Measurements from ENCODE around the gene FGD5. TPM values are rescaled to one million over a fixed set of nuclear protein-coding genes. Genes with fewer than 3 reads are reported as not detected.

The FGD5 gene
- polyA plus RNA-seq, 3 donors, result 0.03 TPM; not detected in 2

- no peaks in the 10 kb centered on the region for H3K9me3 ChIP-seq (replicated peaks in 1 of 2; ENCODE audit: control insufficient read depth in 1 of 2, insufficient read depth in 1 of 2, low read length in 2 of 2)
- no peaks in the 10 kb centered on the region for H3K27me3 ChIP-seq (ENCODE audit: control insufficient read depth in 2 of 2, insufficient read depth in 2 of 2, low read length in 2 of 2)
- H3K9ac ChIP-seq (ENCODE audit: insufficient read depth, low read length, poor library complexity, severe bottlenecking), result no peak overlapping the region
- Mint-ChIP-seq H3K4me3 (no peak overlapping the region), H3K27ac (no peak overlapping the region), H3K27me3 (ENCODE audit: low read depth in 3 of 3) (peaks cover 2 to 10% (median 3%) of the 10 kb centered on the region in 3 donors), H3K4me1 (no peaks in the 10 kb centered on the region), H3K9me3 (no peaks in the 10 kb centered on the region), H3K36me3 (no peaks in the 10 kb centered on the region)
- 94% methylated on average over 3 of the region's 3 CpGs for WGBS (ENCODE audit: insufficient coverage)
- H4K20me1 ChIP-seq (ENCODE audit: insufficient read depth, low read length), result no peaks in the 10 kb centered on the region
- H3K79me2 ChIP-seq (ENCODE audit: insufficient read depth, low read length), result no peaks in the 10 kb centered on the region
- no peak overlapping the region for H3K4me2 ChIP-seq (replicated peaks; ENCODE audit: extremely low read depth, low read length, poor library complexity, severe bottlenecking)
- no peak for TF ChIP-seq CTCF (IDR thresholded peaks at IDR 0.05)
- intact Hi-C loops (cut with micrococcal nuclease), result no loop called here
- H3K4me1 ChIP-seq (ENCODE audit: control insufficient read depth in 1 of 2, insufficient read depth in 2 of 2, low read length in 2 of 2), result no peaks in the 10 kb centered on the region
- no peak for DNase-seq
- H3K27ac ChIP-seq (ENCODE audit: low read depth in 1 of 2, low read length in 2 of 2), result no peak overlapping the region
- H3K36me3 ChIP-seq (replicated peaks in 1 of 2; ENCODE audit: control insufficient read depth in 1 of 2, insufficient read depth in 2 of 2, low read length in 2 of 2), result no peaks in the 10 kb centered on the region
- no peak overlapping the region for H2AFZ ChIP-seq (ENCODE audit: insufficient read depth, low read depth, low read length, poor library complexity, severe bottlenecking)
- H3K4me3 ChIP-seq (replicated peaks in 1 of 3; ENCODE audit: low read depth in 2 of 3, low read length in 3 of 3), result no peak overlapping the region
Observed at GRCh38 chr3:14886101-14886500, 67.3 kb downstream of the FGD5 start.

- Histone ChIP-seq H4K20me1 (ENCODE audit: insufficient read depth, low read length) (no peaks in the 10 kb centered on the region), H2AFZ (ENCODE audit: insufficient read depth, low read depth, low read length, poor library complexity, severe bottlenecking) (no peak overlapping the region), H3K4me1 (ENCODE audit: control insufficient read depth in 1 of 2, insufficient read depth in 2 of 2, low read length in 2 of 2) (no peaks in the 10 kb centered on the region), H3K9me3 (replicated peaks in 1 of 2; ENCODE audit: control insufficient read depth in 1 of 2, insufficient read depth in 1 of 2, low read length in 2 of 2) (no peaks in the 10 kb centered on the region), H3K79me2 (ENCODE audit: insufficient read depth, low read length) (no peaks in the 10 kb centered on the region), H3K36me3 (replicated peaks in 1 of 2; ENCODE audit: control insufficient read depth in 1 of 2, insufficient read depth in 2 of 2, low read length in 2 of 2) (no peaks in the 10 kb centered on the region), H3K27me3 (ENCODE audit: control insufficient read depth in 2 of 2, insufficient read depth in 2 of 2, low read length in 2 of 2) (no peaks in the 10 kb centered on the region), H3K4me3 (replicated peaks in 1 of 3; ENCODE audit: low read depth in 2 of 3, low read length in 3 of 3) (no peak overlapping the region), H3K27ac (ENCODE audit: low read depth in 1 of 2, low read length in 2 of 2) (no peak overlapping the region), H3K9ac (ENCODE audit: insufficient read depth, low read length, poor library complexity, severe bottlenecking) (no peak overlapping the region), H3K4me2 (replicated peaks; ENCODE audit: extremely low read depth, low read length, poor library complexity, severe bottlenecking) (no peak overlapping the region)
- Mint-ChIP-seq H3K4me1 (no peaks in the 10 kb centered on the region), H3K27me3 (ENCODE audit: low read depth in 3 of 3) (peaks cover 2 to 15% (median 7%) of the 10 kb centered on the region in 3 donors), H3K4me3 (no peak overlapping the region), H3K9me3 (no peaks in the 10 kb centered on the region), H3K36me3 (no peaks in the 10 kb centered on the region), H3K27ac (no peak overlapping the region)
- intact Hi-C loops (cut with micrococcal nuclease), result no loop called here
- DNase-seq, result no peak
- TF ChIP-seq CTCF (IDR thresholded peaks at IDR 0.05), result no peak
- 100% methylated on average over 2 of the region's 7 CpGs for WGBS (ENCODE audit: insufficient coverage)
Observed at GRCh38 chr3:14889205-14889604, 70.4 kb downstream of the FGD5 start.
